Measurements from ENCODE around the gene NUCB1.

Gene NUCB1

GRCh38 chr19:48890551-48890950, 9.6 kb upstream of the NUCB1 start:
- Histone ChIP-seq H3K9me3 (replicated peaks in 1 of 2; ENCODE audit: control insufficient read depth in 2 of 2, insufficient read depth in 1 of 2, low read depth in 1 of 2, low read length in 2 of 2) (no peaks in the 10 kb centered on the region), H3K27ac (replicated peaks; ENCODE audit: low read length) (no peak overlapping the region), H3K9ac (ENCODE audit: low read depth, low read length, poor library complexity) (no peak overlapping the region), H2BK12ac (ENCODE audit: low read length) (no peak overlapping the region), H3K4me1 (ENCODE audit: control insufficient read depth in 2 of 2, insufficient read depth in 1 of 2, low read depth in 1 of 2, low read length in 2 of 2) (no peaks in the 10 kb centered on the region), H3K36me3 (replicated peaks in 1 of 2; ENCODE audit: control insufficient read depth in 2 of 2, insufficient read depth in 2 of 2, low read length in 2 of 2) (no peaks in the 10 kb centered on the region), H3K79me1 (ENCODE audit: low read depth, low read length) (no peaks in the 10 kb centered on the region), H3K18ac (ENCODE audit: low read length) (no peak overlapping the region), H3K4me2 (ENCODE audit: insufficient read depth, low read length, poor library complexity, severe bottlenecking) (no peak overlapping the region), H3K27me3 (ENCODE audit: control insufficient read depth in 3 of 3, insufficient read depth in 3 of 3, low read depth in 1 of 3, low read length in 3 of 3) (peaks cover 0 to 3% (median 0%) of the 10 kb centered on the region in 3 experiments), H2AK5ac (ENCODE audit: low read depth, low read length) (no peak overlapping the region), H2AFZ (ENCODE audit: low read length) (no peak overlapping the region), H2BK5ac (ENCODE audit: low read length) (no peak overlapping the region), H2BK15ac (ENCODE audit: low read length) (no peak overlapping the region), H4K91ac (ENCODE audit: low read depth, low read length, poor library complexity) (no peak overlapping the region), H2BK120ac (ENCODE audit: low read depth, low read length) (no peak overlapping the region), H3K14ac (ENCODE audit: low read length) (no peak overlapping the region), H3K4me3 (ENCODE audit: low read length in 2 of 2) (no peak overlapping the region), H3K4ac (ENCODE audit: low read length) (no peak overlapping the region), H3K23ac (ENCODE audit: low read depth, low read length, poor library complexity) (no peak overlapping the region), H4K8ac (ENCODE audit: low read depth, low read length) (no peak overlapping the region)
- no CpG with 5 or more reads among the region's 4 CpGs for WGBS, 2 donors (ENCODE audit: extremely low coverage in 2 of 2, insufficient read length in 2 of 2, insufficient replicate concordance in 1 of 2)
- DNase-seq (ENCODE audit: low spot score): no peak

DNA sequence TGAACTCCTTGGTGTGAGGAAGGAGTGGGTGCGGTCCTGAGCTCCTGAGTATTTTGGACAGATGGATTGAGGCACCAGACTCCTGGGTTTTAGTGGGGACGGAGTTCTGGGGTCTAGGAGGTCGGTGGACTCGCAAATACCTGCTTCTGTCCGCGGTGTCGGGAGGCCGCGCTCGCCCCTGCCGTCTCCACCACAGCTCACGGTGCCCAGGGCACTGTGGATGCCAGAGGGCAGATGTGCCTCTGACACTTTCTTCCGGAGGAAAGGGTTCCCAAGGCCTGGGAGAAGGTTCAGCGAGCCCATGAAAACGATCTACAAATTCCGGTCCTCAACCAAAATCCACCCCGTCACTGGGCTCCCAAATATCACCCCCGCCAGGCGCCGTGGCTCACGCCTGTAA, 4.9 kb upstream of the NUCB1 start:
- peak overlapping the region; percentile 30 for H2BK12ac ChIP-seq (ENCODE audit: low read length)
- H3K27me3 ChIP-seq (ENCODE audit: control insufficient read depth in 3 of 3, insufficient read depth in 3 of 3, low read depth in 1 of 3, low read length in 3 of 3): peaks cover 0 to 3% (median 0%) of the 10 kb centered on the region in 3 experiments
- H2AFZ ChIP-seq (ENCODE audit: low read length): peak overlapping the region; percentile 19
- H2BK5ac ChIP-seq (ENCODE audit: low read length): no peak overlapping the region
- H3K23ac ChIP-seq (ENCODE audit: low read depth, low read length, poor library complexity): no peak overlapping the region
- no peak for DNase-seq (ENCODE audit: low spot score)
- no peak overlapping the region for H2BK120ac ChIP-seq (ENCODE audit: low read depth, low read length)
- WGBS, 2 donors (ENCODE audit: extremely low coverage in 2 of 2, insufficient read length in 2 of 2, insufficient replicate concordance in 1 of 2): no CpG with 5 or more reads among the region's 21 CpGs
- H3K18ac ChIP-seq (ENCODE audit: low read length): peak overlapping the region; percentile 74
- no peak overlapping the region for H3K4me2 ChIP-seq (ENCODE audit: insufficient read depth, low read length, poor library complexity, severe bottlenecking)
- no peak overlapping the region for H3K14ac ChIP-seq (ENCODE audit: low read length)
- H4K91ac ChIP-seq (ENCODE audit: low read depth, low read length, poor library complexity): no peak overlapping the region
- H3K9ac ChIP-seq (ENCODE audit: low read depth, low read length, poor library complexity): no peak overlapping the region
- no peak overlapping the region for H3K27ac ChIP-seq (replicated peaks; ENCODE audit: low read length)
- H2AK5ac ChIP-seq (ENCODE audit: low read depth, low read length): peak overlapping the region; percentile 88
- H2BK15ac ChIP-seq (ENCODE audit: low read length): peak overlapping the region; percentile 5
- no peaks in the 10 kb centered on the region for H3K36me3 ChIP-seq (replicated peaks in 1 of 2; ENCODE audit: control insufficient read depth in 2 of 2, insufficient read depth in 2 of 2, low read length in 2 of 2)
- no peaks in the 10 kb centered on the region for H3K79me1 ChIP-seq (ENCODE audit: low read depth, low read length)
- no peak overlapping the region for H3K4me3 ChIP-seq (ENCODE audit: low read length in 2 of 2)
- H3K4ac ChIP-seq (ENCODE audit: low read length): peak overlapping the region; percentile 17
- H4K8ac ChIP-seq (ENCODE audit: low read depth, low read length): peak overlapping the region; percentile 92
- H3K9me3 ChIP-seq (replicated peaks in 1 of 2; ENCODE audit: control insufficient read depth in 2 of 2, insufficient read depth in 1 of 2, low read depth in 1 of 2, low read length in 2 of 2): no peaks in the 10 kb centered on the region
- H3K4me1 ChIP-seq (ENCODE audit: control insufficient read depth in 2 of 2, insufficient read depth in 1 of 2, low read depth in 1 of 2, low read length in 2 of 2): peaks cover 2 to 4% of the 10 kb centered on the region in 2 donors

DNA sequence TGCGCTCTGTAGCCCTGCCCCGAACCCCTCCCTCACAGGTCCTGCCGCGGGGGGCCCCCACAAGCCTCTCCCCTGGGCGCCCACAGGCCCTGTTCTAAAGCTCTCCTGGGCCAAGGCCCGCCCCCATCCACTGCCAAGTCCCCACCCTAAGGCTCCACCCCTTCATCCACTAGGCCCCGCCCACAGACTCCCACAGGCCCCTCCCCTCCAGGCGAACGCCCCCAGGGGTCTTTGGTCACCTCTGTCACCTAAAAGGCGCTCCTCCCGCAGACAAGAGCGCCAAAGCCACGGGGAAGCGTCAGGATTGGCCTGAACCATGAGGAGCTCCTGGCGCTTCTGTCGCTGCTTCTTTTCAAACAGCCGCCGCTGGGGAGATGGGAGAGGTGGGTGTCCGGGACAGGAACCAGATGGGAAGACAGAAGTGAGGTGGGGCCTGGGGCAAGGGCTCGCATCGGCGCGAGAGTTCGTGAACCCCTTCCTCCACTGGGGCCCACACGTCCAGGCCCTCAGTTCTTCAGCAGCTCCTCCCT, 3.9 kb upstream of the NUCB1 start:
- Histone ChIP-seq H3K4me3 (ENCODE audit: low read length in 2 of 2) (no peak overlapping the region), H3K4ac (ENCODE audit: low read length) (no peak overlapping the region), H3K27me3 (ENCODE audit: control insufficient read depth in 3 of 3, insufficient read depth in 3 of 3, low read depth in 1 of 3, low read length in 3 of 3) (peaks cover 0 to 3% (median 0%) of the 10 kb centered on the region in 3 experiments), H3K27ac (replicated peaks; ENCODE audit: low read length) (peak overlapping the region; percentile 49), H3K4me1 (ENCODE audit: control insufficient read depth in 2 of 2, insufficient read depth in 1 of 2, low read depth in 1 of 2, low read length in 2 of 2) (peaks cover 7 to 9% of the 10 kb centered on the region in 2 donors), H2AK5ac (ENCODE audit: low read depth, low read length) (no peak overlapping the region), H3K9ac (ENCODE audit: low read depth, low read length, poor library complexity) (no peak overlapping the region), H3K4me2 (ENCODE audit: insufficient read depth, low read length, poor library complexity, severe bottlenecking) (peak overlapping the region; percentile 21), H4K91ac (ENCODE audit: low read depth, low read length, poor library complexity) (no peak overlapping the region), H4K8ac (ENCODE audit: low read depth, low read length) (peak overlapping the region; percentile 65), H2AFZ (ENCODE audit: low read length) (peak overlapping the region; percentile 21), H2BK12ac (ENCODE audit: low read length) (no peak overlapping the region), H3K14ac (ENCODE audit: low read length) (no peak overlapping the region), H2BK15ac (ENCODE audit: low read length) (peak overlapping the region; percentile 67), H2BK120ac (ENCODE audit: low read depth, low read length) (no peak overlapping the region), H2BK5ac (ENCODE audit: low read length) (no peak overlapping the region), H3K36me3 (replicated peaks in 1 of 2; ENCODE audit: control insufficient read depth in 2 of 2, insufficient read depth in 2 of 2, low read length in 2 of 2) (peaks cover 0 to under 1% of the 10 kb centered on the region in 2 donors), H3K23ac (ENCODE audit: low read depth, low read length, poor library complexity) (no peak overlapping the region), H3K9me3 (replicated peaks in 1 of 2; ENCODE audit: control insufficient read depth in 2 of 2, insufficient read depth in 1 of 2, low read depth in 1 of 2, low read length in 2 of 2) (no peaks in the 10 kb centered on the region), H3K18ac (ENCODE audit: low read length) (peak overlapping the region; percentile 90), H3K79me1 (ENCODE audit: low read depth, low read length) (no peaks in the 10 kb centered on the region)
- no CpG with 5 or more reads among the region's 25 CpGs for WGBS, 2 donors (ENCODE audit: extremely low coverage in 2 of 2, insufficient read length in 2 of 2, insufficient replicate concordance in 1 of 2)
- DNase-seq (ENCODE audit: low spot score): peak; percentile 53

DNA sequence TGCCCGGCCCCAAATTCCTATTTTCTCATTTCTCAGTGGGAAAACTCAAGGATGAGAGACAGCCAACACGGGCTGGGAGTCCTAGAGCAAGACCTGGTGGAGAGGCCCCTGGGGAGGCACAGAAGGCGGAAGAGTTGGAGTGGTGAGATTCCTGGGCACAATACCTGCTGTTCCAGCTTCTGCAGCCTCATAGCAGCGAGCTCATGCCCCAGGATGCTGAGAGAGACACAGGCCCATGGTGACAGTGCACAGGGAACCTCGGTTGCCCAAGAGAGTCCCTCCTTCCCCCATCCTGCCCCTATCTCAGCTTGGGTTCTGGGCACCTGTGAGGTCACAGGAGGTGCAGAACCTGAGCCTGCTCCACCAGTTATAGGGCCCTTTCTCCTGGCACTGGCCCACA, 2.9 kb upstream of the NUCB1 start:
- Histone ChIP-seq H3K4me1 (ENCODE audit: control insufficient read depth in 2 of 2, insufficient read depth in 1 of 2, low read depth in 1 of 2, low read length in 2 of 2) (peaks cover 7 to 9% of the 10 kb centered on the region in 2 donors), H3K4ac (ENCODE audit: low read length) (no peak overlapping the region), H2BK5ac (ENCODE audit: low read length) (no peak overlapping the region), H3K18ac (ENCODE audit: low read length) (no peak overlapping the region), H3K9ac (ENCODE audit: low read depth, low read length, poor library complexity) (no peak overlapping the region), H3K9me3 (replicated peaks in 1 of 2; ENCODE audit: control insufficient read depth in 2 of 2, insufficient read depth in 1 of 2, low read depth in 1 of 2, low read length in 2 of 2) (no peaks in the 10 kb centered on the region), H3K79me1 (ENCODE audit: low read depth, low read length) (no peaks in the 10 kb centered on the region), H3K27ac (replicated peaks; ENCODE audit: low read length) (no peak overlapping the region), H4K91ac (ENCODE audit: low read depth, low read length, poor library complexity) (no peak overlapping the region), H3K14ac (ENCODE audit: low read length) (no peak overlapping the region), H3K4me3 (ENCODE audit: low read length in 2 of 2) (no peak overlapping the region), H3K27me3 (ENCODE audit: control insufficient read depth in 3 of 3, insufficient read depth in 3 of 3, low read depth in 1 of 3, low read length in 3 of 3) (peaks cover 0 to 3% (median 0%) of the 10 kb centered on the region in 3 experiments), H3K4me2 (ENCODE audit: insufficient read depth, low read length, poor library complexity, severe bottlenecking) (no peak overlapping the region), H3K23ac (ENCODE audit: low read depth, low read length, poor library complexity) (no peak overlapping the region), H2BK12ac (ENCODE audit: low read length) (no peak overlapping the region), H2AFZ (ENCODE audit: low read length) (no peak overlapping the region), H2AK5ac (ENCODE audit: low read depth, low read length) (peak overlapping the region; percentile 1), H2BK120ac (ENCODE audit: low read depth, low read length) (no peak overlapping the region), H3K36me3 (replicated peaks in 1 of 2; ENCODE audit: control insufficient read depth in 2 of 2, insufficient read depth in 2 of 2, low read length in 2 of 2) (peaks cover 0 to 7% of the 10 kb centered on the region in 2 donors), H4K8ac (ENCODE audit: low read depth, low read length) (no peak overlapping the region), H2BK15ac (ENCODE audit: low read length) (no peak overlapping the region)
- DNase-seq (ENCODE audit: low spot score): no peak
- WGBS, 2 donors (ENCODE audit: extremely low coverage in 2 of 2, insufficient read length in 2 of 2, insufficient replicate concordance in 1 of 2): no CpG with 5 or more reads among the region's 5 CpGs
